Measurements from ENCODE around the gene PLD1.

Gene PLD1

DNA sequence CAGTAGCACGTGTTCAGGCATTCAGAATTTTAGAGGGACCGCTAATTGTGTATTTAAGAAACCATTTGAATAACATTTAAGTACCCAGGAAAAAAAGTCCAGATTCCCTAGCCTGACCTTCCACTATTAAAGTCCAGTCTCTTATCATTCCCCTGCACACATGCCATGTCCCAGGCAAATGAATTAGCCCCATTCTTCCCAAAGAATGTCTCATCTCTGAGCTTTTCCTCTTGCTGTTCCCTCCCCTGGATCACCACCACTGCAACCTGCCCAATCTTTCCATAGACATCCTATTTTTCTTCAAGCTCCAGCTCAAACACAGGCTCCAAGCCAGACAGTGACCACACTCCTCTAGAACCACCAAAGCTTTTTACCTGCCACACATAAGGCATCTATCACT, 25.9 kb downstream of the PLD1 start:
- TF ChIP-seq, protein P1, sequence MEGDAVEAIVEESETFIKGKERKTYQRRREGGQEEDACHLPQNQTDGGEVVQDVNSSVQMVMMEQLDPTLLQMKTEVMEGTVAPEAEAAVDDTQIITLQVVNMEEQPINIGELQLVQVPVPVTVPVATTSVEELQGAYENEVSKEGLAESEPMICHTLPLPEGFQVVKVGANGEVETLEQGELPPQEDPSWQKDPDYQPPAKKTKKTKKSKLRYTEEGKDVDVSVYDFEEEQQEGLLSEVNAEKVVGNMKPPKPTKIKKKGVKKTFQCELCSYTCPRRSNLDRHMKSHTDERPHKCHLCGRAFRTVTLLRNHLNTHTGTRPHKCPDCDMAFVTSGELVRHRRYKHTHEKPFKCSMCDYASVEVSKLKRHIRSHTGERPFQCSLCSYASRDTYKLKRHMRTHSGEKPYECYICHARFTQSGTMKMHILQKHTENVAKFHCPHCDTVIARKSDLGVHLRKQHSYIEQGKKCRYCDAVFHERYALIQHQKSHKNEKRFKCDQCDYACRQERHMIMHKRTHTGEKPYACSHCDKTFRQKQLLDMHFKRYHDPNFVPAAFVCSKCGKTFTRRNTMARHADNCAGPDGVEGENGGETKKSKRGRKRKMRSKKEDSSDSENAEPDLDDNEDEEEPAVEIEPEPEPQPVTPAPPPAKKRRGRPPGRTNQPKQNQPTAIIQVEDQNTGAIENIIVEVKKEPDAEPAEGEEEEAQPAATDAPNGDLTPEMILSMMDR (IDR thresholded peaks at IDR 0.05; ENCODE audit: low read depth, low read length) = no peak
- DNase-seq (ENCODE audit: extremely low read depth, low read depth) = no peak

DNA sequence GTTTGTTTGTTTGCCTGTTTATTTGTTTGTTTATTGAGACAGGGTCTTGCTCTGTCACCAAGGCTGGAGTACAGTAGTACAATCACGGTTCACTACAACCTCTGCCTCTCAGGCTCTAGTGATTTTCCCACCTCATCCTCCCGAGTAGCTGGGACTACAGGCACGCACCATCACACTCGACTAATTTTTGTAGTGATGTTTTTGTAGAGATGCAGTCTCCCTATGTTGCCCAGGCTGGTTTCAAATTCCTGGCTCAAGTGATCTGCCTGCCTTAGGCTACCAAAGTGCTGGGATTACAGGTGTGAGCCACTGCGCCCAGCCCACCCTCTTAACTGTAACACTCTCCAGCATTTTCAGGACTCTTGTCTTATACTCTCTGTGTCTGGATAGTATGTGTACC, 26.7 kb downstream of the PLD1 start:
- TF ChIP-seq, protein P1 (IDR thresholded peaks at IDR 0.05; ENCODE audit: low read depth, low read length) = no peak
- no peak for DNase-seq (ENCODE audit: extremely low read depth, low read depth)

DNA sequence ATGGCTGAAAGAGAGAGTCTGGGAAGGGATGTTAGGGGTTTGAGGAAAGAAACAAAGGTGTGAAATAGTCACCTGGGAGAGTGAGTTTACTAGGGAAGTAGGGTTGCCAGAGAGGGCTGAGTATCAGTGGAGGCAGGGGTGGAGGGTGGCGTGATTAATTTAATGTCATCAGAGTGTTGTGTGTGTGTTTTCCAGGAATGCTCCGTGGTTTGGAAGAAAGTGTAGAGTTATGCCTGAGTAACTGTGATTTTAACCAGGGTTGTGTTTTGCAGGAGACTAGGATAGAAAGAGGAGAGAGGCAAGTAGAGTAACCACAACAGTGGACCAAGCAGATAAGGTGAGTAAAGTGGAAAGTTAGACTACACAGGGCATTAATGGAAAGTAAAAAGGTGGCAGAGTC, 27.2 kb downstream of the PLD1 start:
- no peak for DNase-seq (ENCODE audit: extremely low read depth, low read depth)
- TF ChIP-seq, protein P1 (IDR thresholded peaks at IDR 0.05; ENCODE audit: low read depth, low read length) = no peak

DNA sequence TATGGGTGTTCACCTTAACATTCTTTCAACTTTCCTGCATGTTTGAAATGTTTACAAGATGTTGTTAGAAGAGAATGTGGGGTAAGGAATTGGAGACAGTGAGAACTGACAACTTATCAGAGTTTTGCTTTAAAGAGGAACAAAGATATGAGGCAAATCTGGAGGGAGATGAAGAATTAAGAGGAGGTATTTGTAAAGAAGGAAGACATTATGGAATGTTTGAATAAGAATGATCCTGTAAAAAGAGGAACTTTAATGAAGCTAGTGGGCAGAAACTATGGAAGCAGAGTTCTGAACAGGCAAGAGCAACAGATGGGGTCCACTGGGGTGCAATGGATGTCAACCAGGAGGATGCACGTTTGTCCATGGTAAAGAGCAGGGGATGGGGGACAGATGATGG, 27.7 kb downstream of the PLD1 start:
- DNase-seq (ENCODE audit: extremely low read depth, low read depth) = no peak
- TF ChIP-seq, protein P1 (IDR thresholded peaks at IDR 0.05; ENCODE audit: low read depth, low read length) = no peak

DNA sequence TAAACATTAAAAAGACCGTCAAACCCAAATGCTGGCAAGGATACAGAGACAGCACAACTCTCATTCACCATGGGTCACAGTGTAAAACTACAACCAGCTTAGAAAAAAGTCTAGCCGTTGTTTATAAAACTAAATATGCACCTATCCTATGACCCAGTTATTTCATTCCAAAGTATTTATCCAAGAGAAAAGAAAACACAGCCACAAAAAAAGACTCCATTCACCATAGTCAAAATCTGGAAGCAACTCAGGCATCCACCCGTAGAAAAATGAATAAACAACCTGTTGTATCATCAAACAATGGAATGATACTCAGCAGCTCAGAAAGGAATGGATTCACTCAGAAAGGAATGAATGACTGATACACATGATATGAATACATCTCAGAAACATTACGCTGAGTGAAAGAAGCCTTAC, 28.6 kb downstream of the PLD1 start:
- DNase-seq (ENCODE audit: extremely low read depth, low read depth) = no peak
- TF ChIP-seq, protein P1 (IDR thresholded peaks at IDR 0.05; ENCODE audit: low read depth, low read length) = no peak

DNA sequence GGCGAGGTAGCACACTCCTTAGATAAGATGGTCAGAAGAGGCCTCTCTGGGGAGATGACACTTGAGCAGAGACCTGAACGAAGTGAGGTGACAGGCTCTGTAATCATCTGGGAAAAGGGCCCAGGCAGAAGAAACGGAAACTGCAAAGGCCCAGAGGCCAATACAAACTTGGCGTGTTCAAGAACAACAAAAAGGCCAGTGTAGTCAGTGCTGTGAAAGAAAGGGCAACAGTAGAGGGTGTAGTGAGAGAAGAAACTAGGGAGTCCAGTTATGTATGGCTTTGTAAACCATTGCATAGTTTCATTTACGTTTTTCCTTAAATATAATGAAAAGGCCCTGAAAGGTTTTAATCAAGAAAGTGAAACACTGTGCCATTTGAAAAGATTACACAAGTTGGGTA, 31.8 kb downstream of the PLD1 start:
- TF ChIP-seq, protein P1 (IDR thresholded peaks at IDR 0.05; ENCODE audit: low read depth, low read length) = no peak

DNA sequence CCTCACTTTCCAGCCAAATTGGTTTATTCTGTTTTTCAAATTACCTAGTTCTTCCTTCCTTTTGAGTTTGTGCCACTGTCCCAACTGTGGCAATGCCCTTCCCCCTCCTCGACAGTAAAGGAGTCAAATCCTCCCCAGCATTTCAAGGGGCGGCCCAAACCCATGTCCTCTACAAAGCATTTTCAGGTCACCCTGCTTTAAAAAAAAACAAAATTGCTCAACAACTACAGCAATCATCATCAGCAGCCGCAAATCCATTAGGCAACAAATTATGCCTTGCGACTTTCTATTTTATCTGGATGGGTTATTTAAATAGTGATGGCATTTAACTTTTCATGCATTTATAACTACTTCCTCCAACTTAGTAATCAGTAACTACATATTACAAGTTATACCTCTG, 32.7 kb downstream of the PLD1 start:
- TF ChIP-seq, protein P1 (IDR thresholded peaks at IDR 0.05; ENCODE audit: low read depth, low read length) = no peak
- DNase-seq (ENCODE audit: extremely low read depth, low read depth) = no peak

More for the DNA sequence above, 31.8 kb downstream of the PLD1 start:
- no peak for DNase-seq (ENCODE audit: extremely low read depth, low read depth)
